Fibroblast of skin of right quadriceps (primary cell): ENCODE results near the gene TMEM52.

Source experiments
- DNase-seq: peaks from one replicate; pipeline ENCODE4 v3.0.0-alpha.2; 2013

Gene TMEM52

GRCh38 chr1:1926346-1926811 lies 7.3 kb upstream of the TMEM52 start:
- DNase-seq, result no peak

- DNase-seq, result no peak
Observed at GRCh38 chr1:1925437-1926345, 6.6 kb upstream of the TMEM52 start.

GRCh38 chr1:1924849-1925248 lies 5.8 kb upstream of the TMEM52 start:
- no peak for DNase-seq

- DNase-seq, result no peak
Observed at GRCh38 chr1:1924386-1924785, 5.3 kb upstream of the TMEM52 start.

GRCh38 chr1:1922956-1923833 lies 4.1 kb upstream of the TMEM52 start:
- DNase-seq, result no peak

- DNase-seq, result no peak
Observed at GRCh38 chr1:1922702-1922955, 3.5 kb upstream of the TMEM52 start.

- DNase-seq, result no peak
Observed at GRCh38 chr1:1921901-1922701, 3.0 kb upstream of the TMEM52 start.

- DNase-seq, result no peak
Observed at GRCh38 chr1:1921459-1921862, 2.4 kb upstream of the TMEM52 start.

- no peak for DNase-seq
Observed at GRCh38 chr1:1920608-1921458, 1.8 kb upstream of the TMEM52 start.

GRCh38 chr1:1920057-1920607 lies 1.1 kb upstream of the TMEM52 start:
- DNase-seq, result no peak

GRCh38 chr1:1919304-1920056 lies 401 bp upstream of the TMEM52 start:
- DNase-seq, result peak; percentile 96

GRCh38 chr1:1917995-1918900 lies 831 bp downstream of the TMEM52 start:
- DNase-seq, result no peak

- no peak for DNase-seq
Observed at GRCh38 chr1:1917304-1917976, 1.6 kb downstream of the TMEM52 start.

GRCh38 chr1:1916851-1917251 lies 2.2 kb downstream of the TMEM52 start:
- DNase-seq, result no peak

GRCh38 chr1:1915911-1916840 lies 2.9 kb downstream of the TMEM52 start:
- DNase-seq, result no peak

GRCh38 chr1:1914971-1915692 lies 3.9 kb downstream of the TMEM52 start, which contains the start of gene CALML6:
Gene CALML6 (plus strand): TSS chr1:1915260. CDS start chr1:1915281, 21 bp downstream.
- no peak for DNase-seq
